CD14-positive monocyte (primary cell): ENCODE data around the gene PNMA6F. TPM values are rescaled to one million over a fixed set of nuclear protein-coding genes. Genes with fewer than 3 reads are reported as not detected.

Experiments used
- DNase-seq, 3 donors: peaks; one replicate each; pipeline ENCODE4 v3.0.0-alpha.2; 2011 to 2022
- H2AFZ ChIP-seq: 2 replicates; pipeline ENCODE4 v1.6.0; 2012; ENCODE audit warnings: mild to moderate bottlenecking, low read depth, low read length, inconsistent platforms; ENCODE audit not compliant: insufficient read depth, poor library complexity, severe bottlenecking
- H3K27ac ChIP-seq, 2 donors: 1 replicate in 1 of 2; 2 replicates in 1 of 2; pipeline ENCODE4 v1.5.1; 2012 to 2013; ENCODE audit warnings: low read length in 2 of 2, control low read depth in 1 of 2, inconsistent platforms in 1 of 2, low read depth in 1 of 2, mild to moderate bottlenecking in 1 of 2
- H3K27me3 ChIP-seq, 2 donors: one replicate each; pipeline versions ENCODE4 v1.6.0 to v1.6.1; 2011 to 2013; ENCODE audit warnings: low read length in 2 of 2; ENCODE audit not compliant: control insufficient read depth in 2 of 2, insufficient read depth in 2 of 2
- H3K36me3 ChIP-seq, 2 donors: replicated peaks in 1 of 2; 1 replicate in 1 of 2; 2 replicates in 1 of 2; pipeline versions ENCODE4 v1.5.1 to v1.6.1; 2012 to 2013; ENCODE audit warnings: low read length in 2 of 2, control low read depth in 1 of 2, inconsistent platforms in 1 of 2, mild to moderate bottlenecking in 1 of 2; ENCODE audit not compliant: insufficient read depth in 2 of 2, control insufficient read depth in 1 of 2
- H3K4me1 ChIP-seq, 2 donors: 1 replicate in 1 of 2; 2 replicates in 1 of 2; pipeline versions ENCODE4 v1.5.1 to v1.6.1; 2012 to 2013; ENCODE audit warnings: low read length in 2 of 2, control low read depth in 1 of 2, inconsistent platforms in 1 of 2, mild to moderate bottlenecking in 1 of 2, moderate library complexity in 1 of 2; ENCODE audit not compliant: insufficient read depth in 2 of 2, control insufficient read depth in 1 of 2
- H3K4me2 ChIP-seq: replicated peaks from 2 replicates; pipeline ENCODE3; 2012; ENCODE audit warnings: low read length, moderate library complexity, mild to moderate bottlenecking; ENCODE audit not compliant: poor library complexity, severe bottlenecking; ENCODE audit errors: extremely low read depth
- H3K4me3 ChIP-seq, 3 experiments: fragments of 200-600 bp in 1 of 3; sonication (generic) in 1 of 3; replicated peaks in 1 of 3; 1 replicate in 2 of 3; 2 replicates in 1 of 3; pipeline ENCODE4 v1.5.1; 2011 to 2013; ENCODE audit warnings: low read length in 3 of 3, mild to moderate bottlenecking in 3 of 3, control low read depth in 2 of 3, low read depth in 2 of 3, inconsistent platforms in 1 of 3, moderate library complexity in 1 of 3
- H3K79me2 ChIP-seq: 2 replicates; pipeline ENCODE4 v1.6.0; 2012; ENCODE audit warnings: mild to moderate bottlenecking, control low read depth, inconsistent platforms, low read length, moderate library complexity; ENCODE audit not compliant: insufficient read depth
- H3K9ac ChIP-seq: 2 replicates; pipeline ENCODE4 v1.6.0; 2017; ENCODE audit warnings: low read length, mild to moderate bottlenecking; ENCODE audit not compliant: insufficient read depth, poor library complexity, severe bottlenecking
- H3K9me3 ChIP-seq, 2 donors: replicated peaks in 1 of 2; 1 replicate in 1 of 2; 2 replicates in 1 of 2; pipeline versions ENCODE4 v1.5.1 to v1.6.1; 2012 to 2013; ENCODE audit warnings: low read length in 2 of 2, control low read depth in 1 of 2; ENCODE audit not compliant: control insufficient read depth in 1 of 2, insufficient read depth in 1 of 2
- H4K20me1 ChIP-seq: 2 replicates; pipeline ENCODE4 v1.6.0; 2012; ENCODE audit warnings: mild to moderate bottlenecking, low read length, control low read depth, moderate library complexity; ENCODE audit not compliant: insufficient read depth
- H3K27ac Mint-ChIP-seq, 7 donors: one replicate each; pipeline ENCODE4 v1.8.0; 2020; ENCODE audit warnings: mild to moderate bottlenecking in 7 of 7, mixed read lengths in 7 of 7, moderate library complexity in 6 of 7, inconsistent platforms in 2 of 7
- H3K27me3 Mint-ChIP-seq, 3 donors: one replicate each; pipeline ENCODE4 v1.8.0; 2021 to 2022; ENCODE audit warnings: low read depth in 3 of 3, mild to moderate bottlenecking in 3 of 3, mixed read lengths in 3 of 3, moderate library complexity in 3 of 3, inconsistent platforms in 1 of 3
- H3K36me3 Mint-ChIP-seq, 2 donors: one replicate each; pipeline ENCODE4 v1.8.0; 2020; ENCODE audit warnings: mixed read lengths in 2 of 2, inconsistent platforms in 1 of 2, mild to moderate bottlenecking in 1 of 2
- H3K4me1 Mint-ChIP-seq: one replicate; pipeline ENCODE4 v1.8.0; 2020; ENCODE audit warnings: mild to moderate bottlenecking, mixed read lengths
- H3K4me3 Mint-ChIP-seq, 2 donors: one replicate each; pipeline ENCODE4 v1.8.0; 2020; ENCODE audit warnings: mild to moderate bottlenecking in 2 of 2, mixed read lengths in 2 of 2, moderate library complexity in 1 of 2
- H3K9me3 Mint-ChIP-seq, 7 donors: one replicate each; pipeline ENCODE4 v1.8.0; 2020 to 2022; ENCODE audit warnings: mixed read lengths in 7 of 7, mild to moderate bottlenecking in 6 of 7, moderate library complexity in 6 of 7, inconsistent platforms in 2 of 7
- CTCF ChIP-seq: fragments of 200-600 bp; IDR thresholded peaks from one replicate; pipeline ENCODE4 v1.8.0; 2022; ENCODE audit warnings: antibody characterized with exemption, mild to moderate bottlenecking
- WGBS: methylation state at CpG from one replicate; pipeline ENCODE4 v1.1.5; 2013; ENCODE audit warnings: missing lambda C conversion rate; ENCODE audit not compliant: insufficient coverage; 5-methylcytosine and 5-hydroxymethylcytosine counted together
- intact Hi-C, 2 donors: fragments of 100-400 bp; cut with micrococcal nuclease; formaldehyde crosslinking; loops; one replicate each; pipeline versions ENCODE4 v1.15.0 to v1.15.1; 2023
- polyA plus RNA-seq, 3 donors: library from polyadenylated mRNA; depleted of rRNA in 1 of 3; unstranded in 2 of 3; stranded (reverse) in 1 of 3; fragments of 300-500 nt in 2 of 3; fragments of >200 nt in 1 of 3; fragmentation: Illumina TruSeq in 2 of 3; gene quantifications; 1 replicate in 2 of 3; 2 replicates in 1 of 3; pipeline ENCODE4 v1.2.3, GENCODE V29; 2012 to 2021

The PNMA6F gene
- polyA plus RNA-seq, 3 donors: not detected

- H3K9me3 Mint-ChIP-seq: peaks cover 0 to 2% (median 0%) of the 10 kb centered on the region in 7 donors
- no peaks in the 10 kb centered on the region for H3K27me3 ChIP-seq
- no peak overlapping the region for H3K27ac ChIP-seq
- H3K4me3 Mint-ChIP-seq: no peak overlapping the region
- no peaks in the 10 kb centered on the region for H3K9me3 ChIP-seq
- H3K9ac ChIP-seq: no peak overlapping the region
- intact Hi-C loops: no loop called here
- H3K4me1 ChIP-seq: no peaks in the 10 kb centered on the region
- H3K4me2 ChIP-seq: no peak overlapping the region
- no peaks in the 10 kb centered on the region for H3K4me1 Mint-ChIP-seq
- H3K4me3 ChIP-seq: no peak overlapping the region
- no peaks in the 10 kb centered on the region for H4K20me1 ChIP-seq
- peaks cover 0 to 4% (median 3%) of the 10 kb centered on the region in 3 donors for H3K27me3 Mint-ChIP-seq
- no peak overlapping the region for H3K27ac Mint-ChIP-seq
- 88% methylated on average over 6 of the region's 9 CpGs for WGBS
- no peaks in the 10 kb centered on the region for H3K36me3 Mint-ChIP-seq
- no peak overlapping the region for H2AFZ ChIP-seq
- DNase-seq: no peak
- no peak for TF ChIP-seq CTCF
- H3K79me2 ChIP-seq: no peaks in the 10 kb centered on the region
- no peaks in the 10 kb centered on the region for H3K36me3 ChIP-seq
Measured at GRCh38 chrX:153310901-153311300, 10.7 kb downstream of the PNMA6F start.

- H3K27me3 Mint-ChIP-seq: peaks cover 14 to 25% (median 20%) of the 10 kb centered on the region in 3 donors
- Histone ChIP-seq H3K4me2 (no peak overlapping the region), H3K9me3 (no peaks in the 10 kb centered on the region), H3K4me3 (no peak overlapping the region), H3K9ac (no peak overlapping the region), H4K20me1 (no peaks in the 10 kb centered on the region), H3K36me3 (no peaks in the 10 kb centered on the region), H3K79me2 (no peaks in the 10 kb centered on the region), H2AFZ (no peak overlapping the region), H3K27me3 (peaks cover 0 to 17% of the 10 kb centered on the region in 2 donors), H3K27ac (no peak overlapping the region), H3K4me1 (no peaks in the 10 kb centered on the region)
- H3K9me3 Mint-ChIP-seq: peaks cover 0 to 2% (median 0%) of the 10 kb centered on the region in 7 donors
- H3K27ac Mint-ChIP-seq: no peak overlapping the region
- H3K4me3 Mint-ChIP-seq: no peak overlapping the region
- H3K36me3 Mint-ChIP-seq: no peaks in the 10 kb centered on the region
- no peak for TF ChIP-seq CTCF
- 100% methylated on average over 1 of the region's 12 CpGs for WGBS
- intact Hi-C loops: no loop called here
- no peaks in the 10 kb centered on the region for H3K4me1 Mint-ChIP-seq
- DNase-seq: no peak
Measured at GRCh38 chrX:153307276-153308178, 14.0 kb downstream of the PNMA6F start.
